Duodenal mucosa (tissue), 2 donors: Measurements from ENCODE around the gene DIPK1C.

Source experiments
- H3K27ac ChIP-seq: one replicate; pipeline ENCODE4 v1.7.0; 2013; ENCODE audit warnings: low read depth, low read length
- H3K27me3 ChIP-seq, 2 donors: one replicate each; pipeline ENCODE4 v1.7.0; 2013; ENCODE audit warnings: low read length in 2 of 2, control low read depth in 1 of 2; ENCODE audit not compliant: insufficient read depth in 2 of 2, control insufficient read depth in 1 of 2
- H3K36me3 ChIP-seq, 2 donors: one replicate each; pipeline ENCODE4 v1.7.0; 2013; ENCODE audit warnings: low read length in 2 of 2, control low read depth in 1 of 2; ENCODE audit not compliant: insufficient read depth in 2 of 2, control insufficient read depth in 1 of 2
- H3K4me1 ChIP-seq, 2 donors: one replicate each; pipeline ENCODE4 v1.7.0; 2013; ENCODE audit warnings: low read length in 2 of 2, control low read depth in 1 of 2; ENCODE audit not compliant: insufficient read depth in 2 of 2, control insufficient read depth in 1 of 2
- H3K4me3 ChIP-seq, 2 donors: one replicate each; pipeline ENCODE4 v1.7.0; 2013; ENCODE audit warnings: low read length in 2 of 2, low read depth in 1 of 2
- H3K9ac ChIP-seq, 2 donors: one replicate each; pipeline ENCODE4 v1.7.0; 2013; ENCODE audit warnings: low read length in 2 of 2, low read depth in 1 of 2
- H3K9me3 ChIP-seq, 2 donors: one replicate each; pipeline ENCODE4 v1.7.0; 2013; ENCODE audit warnings: low read length in 2 of 2, control low read depth in 1 of 2; ENCODE audit not compliant: control insufficient read depth in 1 of 2

Gene DIPK1C

GRCh38 chr18:74497778-74498177 is 40.7 kb upstream of the DIPK1C start:
- peak overlapping the region; percentile 87 to 92 for H3K4me3 ChIP-seq
- no peak overlapping the region for H3K27ac ChIP-seq
- no peaks in the 10 kb centered on the region for H3K9me3 ChIP-seq
- H3K36me3 ChIP-seq: peaks cover 9 to 17% of the 10 kb centered on the region in 2 donors
- H3K9ac ChIP-seq: no peak overlapping the region
- no peaks in the 10 kb centered on the region for H3K27me3 ChIP-seq
- H3K4me1 ChIP-seq: peaks cover 31 to 42% of the 10 kb centered on the region in 2 donors

- Histone ChIP-seq H3K9me3 (no peaks in the 10 kb centered on the region), H3K27ac (peak overlapping the region; percentile 90), H3K36me3 (peaks cover 5 to 12% of the 10 kb centered on the region in 2 donors), H3K9ac (peak overlapping the region; percentile 85 to 96), H3K4me1 (peaks cover 31 to 42% of the 10 kb centered on the region in 2 donors), H3K4me3 (peak overlapping the region; percentile 87 to 92), H3K27me3 (no peaks in the 10 kb centered on the region)
Observed at GRCh38 chr18:74497324-74497676, 40.2 kb upstream of the DIPK1C start.

- peak overlapping the region; percentile 87 to 92 for H3K4me3 ChIP-seq
- H3K36me3 ChIP-seq: peaks cover 5 to 9% of the 10 kb centered on the region in 2 donors
- H3K27ac ChIP-seq: peak overlapping the region; percentile 90
- H3K27me3 ChIP-seq: no peaks in the 10 kb centered on the region
- H3K9ac ChIP-seq: peak overlapping the region; percentile 85 to 96
- H3K9me3 ChIP-seq: no peaks in the 10 kb centered on the region
- peaks cover 31 to 42% of the 10 kb centered on the region in 2 donors for H3K4me1 ChIP-seq
Observed at GRCh38 chr18:74496508-74497323, 39.6 kb upstream of the DIPK1C start.

GRCh38 chr18:74495581-74496507 is 38.7 kb upstream of the DIPK1C start, which contains the start of gene CNDP2:
Gene CNDP2 (plus strand): TSS chr18:74496363. CDS start chr18:74499974, 3,611 bp downstream.
- H3K9ac ChIP-seq: peak within 1 kb of the TSS; percentile 85 to 96
- no peaks in the 10 kb centered on the region for H3K27me3 ChIP-seq
- peak within 1 kb of the TSS; percentile 90 for H3K27ac ChIP-seq
- peak within 1 kb of the TSS; percentile 92 to 93 for H3K4me3 ChIP-seq
- peaks cover 26 to 38% of the 10 kb centered on the region in 2 donors for H3K4me1 ChIP-seq
- no peaks in the 10 kb centered on the region for H3K9me3 ChIP-seq
- H3K36me3 ChIP-seq: peaks cover 0 to 5% of the 10 kb centered on the region in 2 donors

- Histone ChIP-seq H3K27me3 (no peaks in the 10 kb centered on the region), H3K36me3 (peaks cover 0 to 5% of the 10 kb centered on the region in 2 donors), H3K9ac (no peak overlapping the region), H3K4me3 (no peak overlapping the region), H3K9me3 (no peaks in the 10 kb centered on the region), H3K27ac (no peak overlapping the region), H3K4me1 (peaks cover 22 to 28% of the 10 kb centered on the region in 2 donors)
Observed at GRCh38 chr18:74494514-74494913, 37.4 kb upstream of the DIPK1C start.

GRCh38 chr18:74493689-74494088 is 36.6 kb upstream of the DIPK1C start:
- H3K27ac ChIP-seq: no peak overlapping the region
- H3K27me3 ChIP-seq: no peaks in the 10 kb centered on the region
- H3K36me3 ChIP-seq: peaks cover 0 to 5% of the 10 kb centered on the region in 2 donors
- H3K4me3 ChIP-seq: no peak overlapping the region
- H3K9me3 ChIP-seq: no peaks in the 10 kb centered on the region
- peaks cover 16 to 21% of the 10 kb centered on the region in 2 donors for H3K4me1 ChIP-seq
- H3K9ac ChIP-seq: no peak overlapping the region

- Histone ChIP-seq H3K4me1 (peaks cover 5 to 7% of the 10 kb centered on the region in 2 donors), H3K27me3 (no peaks in the 10 kb centered on the region), H3K27ac (no peak overlapping the region), H3K36me3 (no peaks in the 10 kb centered on the region), H3K9ac (no peak overlapping the region), H3K9me3 (no peaks in the 10 kb centered on the region), H3K4me3 (no peak overlapping the region)
Observed at GRCh38 chr18:74492259-74492658, 35.2 kb upstream of the DIPK1C start.

- Histone ChIP-seq H3K4me3 (no peak overlapping the region), H3K36me3 (no peaks in the 10 kb centered on the region), H3K4me1 (peaks cover 0 to 3% of the 10 kb centered on the region in 2 donors), H3K27me3 (no peaks in the 10 kb centered on the region), H3K9me3 (no peaks in the 10 kb centered on the region), H3K27ac (no peak overlapping the region), H3K9ac (no peak overlapping the region)
Observed at GRCh38 chr18:74489676-74490075, 32.6 kb upstream of the DIPK1C start.

- H3K27me3 ChIP-seq: no peaks in the 10 kb centered on the region
- H3K9me3 ChIP-seq: no peaks in the 10 kb centered on the region
- no peak overlapping the region for H3K9ac ChIP-seq
- no peak overlapping the region for H3K27ac ChIP-seq
- H3K4me1 ChIP-seq: peaks cover 0 to 5% of the 10 kb centered on the region in 2 donors
- no peaks in the 10 kb centered on the region for H3K36me3 ChIP-seq
- no peak overlapping the region for H3K4me3 ChIP-seq
Observed at GRCh38 chr18:74488864-74489263, 31.8 kb upstream of the DIPK1C start.

- no peak overlapping the region for H3K27ac ChIP-seq
- no peaks in the 10 kb centered on the region for H3K36me3 ChIP-seq
- peaks cover 0 to 5% of the 10 kb centered on the region in 2 donors for H3K4me1 ChIP-seq
- H3K27me3 ChIP-seq: no peaks in the 10 kb centered on the region
- H3K9ac ChIP-seq: no peak overlapping the region
- no peak overlapping the region for H3K4me3 ChIP-seq
- H3K9me3 ChIP-seq: no peaks in the 10 kb centered on the region
Observed at GRCh38 chr18:74488354-74488753, 31.2 kb upstream of the DIPK1C start.
